Measurements from ENCODE around the gene UNC93A.
"Not testable (repeated sequence)": the region's sequence is repeated elsewhere in the genome, so short reads cannot be mapped to it uniquely, and the experiment has no call there.

Gene UNC93A

DNA sequence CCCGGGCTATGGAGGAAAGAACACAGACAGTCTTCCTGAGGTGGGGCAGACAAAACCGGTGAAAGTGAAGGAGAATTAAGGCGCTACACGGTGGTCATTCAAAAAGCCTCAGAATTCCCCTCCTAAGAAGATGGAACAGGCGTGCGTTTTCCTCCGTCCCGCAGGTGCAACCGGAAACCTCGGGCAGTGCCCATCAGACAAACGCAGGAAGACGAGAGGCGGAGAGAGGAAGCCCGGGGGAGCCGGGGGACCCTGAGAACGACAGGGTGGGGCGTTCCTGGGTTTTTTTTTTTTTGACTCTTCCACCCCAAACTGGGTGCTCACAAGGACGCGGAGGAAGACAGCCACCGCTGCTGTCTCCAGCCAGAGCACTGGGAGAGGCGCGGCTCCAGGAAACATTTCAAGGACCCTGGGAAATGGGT lies 59.2 kb downstream of the UNC93A start:
- Mint-ChIP-seq H3K27me3 (ENCODE audit: low read depth) (peaks cover 44% of the 10 kb centered on the region), H3K4me3 (peak overlapping the region; percentile 80 to 84 (median 81)), H3K27ac (peak overlapping the region in 1 of 3 experiments; percentile 12), H3K4me1 (peaks cover 10% of the 10 kb centered on the region), H3K9me3 (peaks cover 7% of the 10 kb centered on the region), H3K36me3 (ENCODE audit: low read depth) (peaks cover 5% of the 10 kb centered on the region)
- TF ChIP-seq, protein P1, sequence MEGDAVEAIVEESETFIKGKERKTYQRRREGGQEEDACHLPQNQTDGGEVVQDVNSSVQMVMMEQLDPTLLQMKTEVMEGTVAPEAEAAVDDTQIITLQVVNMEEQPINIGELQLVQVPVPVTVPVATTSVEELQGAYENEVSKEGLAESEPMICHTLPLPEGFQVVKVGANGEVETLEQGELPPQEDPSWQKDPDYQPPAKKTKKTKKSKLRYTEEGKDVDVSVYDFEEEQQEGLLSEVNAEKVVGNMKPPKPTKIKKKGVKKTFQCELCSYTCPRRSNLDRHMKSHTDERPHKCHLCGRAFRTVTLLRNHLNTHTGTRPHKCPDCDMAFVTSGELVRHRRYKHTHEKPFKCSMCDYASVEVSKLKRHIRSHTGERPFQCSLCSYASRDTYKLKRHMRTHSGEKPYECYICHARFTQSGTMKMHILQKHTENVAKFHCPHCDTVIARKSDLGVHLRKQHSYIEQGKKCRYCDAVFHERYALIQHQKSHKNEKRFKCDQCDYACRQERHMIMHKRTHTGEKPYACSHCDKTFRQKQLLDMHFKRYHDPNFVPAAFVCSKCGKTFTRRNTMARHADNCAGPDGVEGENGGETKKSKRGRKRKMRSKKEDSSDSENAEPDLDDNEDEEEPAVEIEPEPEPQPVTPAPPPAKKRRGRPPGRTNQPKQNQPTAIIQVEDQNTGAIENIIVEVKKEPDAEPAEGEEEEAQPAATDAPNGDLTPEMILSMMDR (IDR thresholded peaks at IDR 0.05; ENCODE audit: unreplicated experiment in 3 of 3) = no peak

DNA sequence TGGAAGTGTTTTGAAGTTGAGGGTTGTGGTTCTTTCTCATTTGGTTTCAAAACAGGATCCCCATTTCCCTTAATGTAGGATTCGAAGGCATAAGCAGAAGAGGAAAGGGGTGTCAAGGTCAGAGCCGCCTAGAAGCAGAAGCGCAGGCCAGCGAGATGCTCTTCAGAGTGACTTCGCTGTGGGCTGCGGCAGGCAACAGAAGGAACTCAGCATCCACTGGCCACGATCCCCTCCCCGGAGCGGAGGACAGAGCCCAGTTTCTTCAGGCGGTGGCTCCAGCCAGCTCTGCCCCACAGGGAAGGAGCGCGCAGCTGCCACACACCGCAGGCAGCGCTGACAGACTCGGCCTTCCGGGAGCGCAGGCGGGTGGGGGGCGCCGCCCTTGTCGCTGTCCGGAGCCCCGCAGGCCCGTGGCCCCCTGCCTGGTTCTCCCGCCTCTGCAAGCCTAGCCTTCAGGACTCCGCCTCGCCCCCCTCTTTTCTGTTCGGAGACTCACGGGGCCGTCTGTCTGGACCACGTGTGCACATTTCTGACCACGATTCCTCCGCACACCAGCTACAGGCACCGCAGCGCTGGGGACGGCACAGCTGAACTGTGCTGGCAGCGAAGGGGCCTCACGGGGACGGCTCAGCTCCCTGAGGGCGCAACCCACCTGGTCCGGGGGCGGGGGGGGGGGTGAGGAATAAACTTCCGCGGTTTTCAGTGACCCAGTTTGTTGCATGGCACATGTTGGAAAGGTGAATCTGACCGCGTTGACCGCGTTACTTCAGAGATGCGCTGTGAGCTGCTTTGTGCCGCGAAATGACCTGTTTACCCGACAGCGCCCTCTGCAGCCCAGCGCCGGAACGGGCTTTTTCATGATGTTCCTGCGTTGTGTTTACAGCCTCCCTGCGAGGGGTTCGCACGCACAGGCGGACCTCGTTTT lies 59.9 kb downstream of the UNC93A start:
- Mint-ChIP-seq H3K9me3 (peaks cover 7% of the 10 kb centered on the region), H3K4me1 (peaks cover 10% of the 10 kb centered on the region), H3K27ac (no peak overlapping the region), H3K27me3 (ENCODE audit: low read depth) (peaks cover 44% of the 10 kb centered on the region), H3K36me3 (ENCODE audit: low read depth) (peaks cover 5% of the 10 kb centered on the region), H3K4me3 (peak overlapping the region; percentile 80 to 84 (median 81))
- TF ChIP-seq, protein P1 (IDR thresholded peaks at IDR 0.05; ENCODE audit: unreplicated experiment in 3 of 3) = peak; percentile 75 to 83 (median 81)

DNA sequence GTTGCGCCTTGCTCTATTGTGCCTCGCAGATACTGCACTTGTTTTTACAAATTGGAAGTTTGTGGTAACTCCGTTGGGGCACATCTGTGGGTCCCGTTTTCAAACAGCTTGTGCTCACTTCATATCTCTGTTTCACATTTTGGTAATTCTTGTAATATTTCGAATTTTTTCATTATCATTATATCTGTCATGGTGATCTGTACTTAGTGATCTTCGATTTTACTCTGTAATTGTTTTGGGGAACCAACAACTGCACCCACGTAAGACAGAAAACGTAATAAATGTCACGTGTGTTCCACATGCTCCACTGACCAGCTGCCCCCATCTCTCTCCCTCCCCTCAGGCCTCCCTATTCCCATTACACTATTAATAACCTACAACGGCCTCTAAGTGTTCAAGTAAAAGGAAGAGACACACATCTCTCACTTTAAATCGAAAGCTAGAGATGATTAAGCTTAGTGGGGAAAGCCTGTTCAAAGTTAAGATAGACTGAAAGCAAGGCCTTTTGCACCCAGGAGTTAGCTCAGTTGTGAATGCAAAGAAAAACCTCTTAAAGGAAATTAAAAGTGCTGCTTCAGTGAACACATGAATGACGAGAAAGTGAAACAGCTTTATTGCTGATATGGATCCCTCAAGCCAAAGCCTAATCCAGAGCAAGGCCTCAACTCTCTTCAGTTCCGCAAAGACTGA lies 60.7 kb downstream of the UNC93A start:
- TF ChIP-seq, protein P1 (IDR thresholded peaks at IDR 0.05; ENCODE audit: unreplicated experiment in 3 of 3) = peak in 2 of 3 experiments; percentile 6 to 20
- Mint-ChIP-seq H3K4me3 (peak overlapping the region; percentile 80 to 84 (median 81)), H3K9me3 (peaks cover 7% of the 10 kb centered on the region), H3K27me3 (ENCODE audit: low read depth) (peaks cover 39% of the 10 kb centered on the region), H3K4me1 (peaks cover 10% of the 10 kb centered on the region), H3K36me3 (ENCODE audit: low read depth) (peaks cover 5% of the 10 kb centered on the region), H3K27ac (no peak overlapping the region)

DNA sequence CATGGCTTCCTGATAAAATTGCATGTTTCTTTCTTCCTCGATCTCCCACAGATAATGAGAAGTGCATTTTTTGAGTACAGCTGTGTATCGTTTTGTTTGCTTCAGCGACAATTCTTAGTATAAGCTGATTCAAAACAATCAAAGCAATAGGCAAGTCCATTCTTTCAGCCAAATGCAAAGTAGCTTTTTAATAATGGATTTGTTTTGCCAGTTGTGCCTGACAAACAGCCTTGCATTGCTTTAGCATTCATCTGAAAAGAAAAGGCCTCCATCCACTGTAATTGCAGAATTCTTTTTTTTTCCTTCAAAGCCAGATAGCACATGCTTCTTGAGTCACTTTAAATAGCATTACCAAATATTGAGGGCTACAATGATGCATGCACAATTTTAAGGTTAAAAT lies 65.8 kb downstream of the UNC93A start:
- Mint-ChIP-seq H3K27me3 (ENCODE audit: low read depth) (peaks cover 17% of the 10 kb centered on the region), H3K4me1 (no peaks in the 10 kb centered on the region)
- TF ChIP-seq, protein P1 (IDR thresholded peaks at IDR 0.05; ENCODE audit: unreplicated experiment in 3 of 3) = no peak

DNA sequence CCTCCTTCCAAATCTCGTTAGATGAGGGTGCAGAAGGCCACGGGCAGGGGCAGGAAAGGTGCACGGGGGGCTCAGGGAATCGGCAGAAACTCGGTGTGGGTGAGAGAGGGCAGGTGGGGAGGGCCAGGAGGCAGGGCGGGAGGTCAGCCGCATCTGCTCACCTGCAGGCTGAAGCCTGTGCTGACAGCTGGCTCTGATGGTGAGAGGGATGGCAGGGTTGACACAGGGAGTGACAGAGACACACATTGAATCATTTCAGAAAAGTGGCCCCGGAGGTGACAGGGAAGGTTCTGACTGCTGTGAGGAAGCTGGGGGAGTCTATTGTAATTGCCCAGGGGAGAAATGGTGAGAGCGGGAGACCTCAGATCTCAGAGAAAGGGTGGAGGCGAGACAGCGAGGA lies 67.3 kb downstream of the UNC93A start:
- H3K4me1 Mint-ChIP-seq, H3K9me3 Mint-ChIP-seq, H3K27ac Mint-ChIP-seq: not testable (repeated sequence)

More for the DNA sequence above, 65.8 kb downstream of the UNC93A start:
- H3K36me3 Mint-ChIP-seq (ENCODE audit: low read depth) = peaks cover 5% of the 10 kb centered on the region
- H3K27ac Mint-ChIP-seq = no peak overlapping the region
- peaks cover 7% of the 10 kb centered on the region for H3K9me3 Mint-ChIP-seq
- H3K4me3 Mint-ChIP-seq = no peak overlapping the region

DNA sequence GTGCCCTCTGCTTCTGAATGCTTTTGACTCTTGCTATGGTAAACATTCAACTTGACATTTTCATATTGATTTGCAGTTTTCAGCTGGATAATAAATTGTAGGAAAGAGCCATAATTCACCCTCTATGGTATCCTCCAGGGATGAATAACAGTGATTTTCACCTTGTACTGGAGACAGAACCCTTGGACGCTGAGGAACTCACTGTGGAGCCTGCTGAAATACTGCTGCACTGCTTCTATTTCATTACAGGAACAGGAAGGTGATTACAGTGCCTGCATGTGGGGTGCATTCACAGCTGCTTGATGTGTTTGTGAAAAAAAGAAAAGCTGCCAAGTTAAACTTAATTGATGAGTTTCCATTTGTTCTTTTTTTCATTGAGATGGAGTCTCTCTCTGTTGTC lies 70.1 kb downstream of the UNC93A start:
- not testable (repeated sequence) for H3K4me1 Mint-ChIP-seq; H3K4me3 Mint-ChIP-seq; H3K27ac Mint-ChIP-seq; H3K9me3 Mint-ChIP-seq; H3K36me3 Mint-ChIP-seq (ENCODE audit: low read depth)
- H3K27me3 Mint-ChIP-seq (ENCODE audit: low read depth) = peaks cover 14% of the 10 kb centered on the region

More for the DNA sequence above, 67.3 kb downstream of the UNC93A start:
- H3K36me3 Mint-ChIP-seq (ENCODE audit: low read depth); H3K4me3 Mint-ChIP-seq: not testable (repeated sequence)
- H3K27me3 Mint-ChIP-seq (ENCODE audit: low read depth) = peaks cover 17% of the 10 kb centered on the region
